Kidney (tissue), 14 donors: ENCODE results near the gene CELA1. TPM values are rescaled to one million over a fixed set of nuclear protein-coding genes. Genes with fewer than 3 reads are reported as not detected.

Experiments used
- DNase-seq, 5 donors: peaks; one replicate each; pipeline ENCODE4 v3.0.0-alpha.2; 2013 to 2020
- FAIRE-seq: peaks from 2 replicates; lab custom pipeline; 2012; peaks lifted over from hg19 to GRCh38; lab: Jason Lieb, UNC
- H3K27ac ChIP-seq, 2 donors: one replicate each; pipeline ENCODE4 v1.7.0; 2013; ENCODE audit warnings: low read depth in 2 of 2, low read length in 2 of 2, inconsistent platforms in 1 of 2
- H3K27me3 ChIP-seq: one replicate; pipeline ENCODE4 v1.7.1; 2013; ENCODE audit warnings: low read length, inconsistent platforms; ENCODE audit not compliant: control insufficient read depth, insufficient read depth
- H3K36me3 ChIP-seq, 3 donors: one replicate each; pipeline versions ENCODE4 v1.7.0 to v1.7.1; 2013; ENCODE audit warnings: low read length in 3 of 3, control low read depth in 1 of 3, inconsistent platforms in 1 of 3; ENCODE audit not compliant: insufficient read depth in 3 of 3, control insufficient read depth in 2 of 3
- H3K4me1 ChIP-seq, 3 donors: one replicate each; pipeline versions ENCODE4 v1.7.0 to v1.7.1; 2013; ENCODE audit warnings: low read length in 3 of 3, inconsistent platforms in 1 of 3, low read depth in 1 of 3; ENCODE audit not compliant: control insufficient read depth in 2 of 3, insufficient read depth in 2 of 3
- H3K4me3 ChIP-seq, 3 donors: one replicate each; pipeline versions ENCODE4 v1.7.0 to v1.8.1; 2013; ENCODE audit warnings: low read length in 3 of 3, control low read depth in 1 of 3, inconsistent platforms in 1 of 3
- H3K9ac ChIP-seq, 3 donors: one replicate each; pipeline versions ENCODE4 v1.7.0 to v1.7.1; 2013; ENCODE audit warnings: low read length in 3 of 3, control low read depth in 1 of 3, inconsistent platforms in 1 of 3
- H3K9me3 ChIP-seq, 3 donors: one replicate each; pipeline versions ENCODE4 v1.7.0 to v1.7.1; 2013; ENCODE audit warnings: low read length in 3 of 3, control low read depth in 1 of 3, inconsistent platforms in 1 of 3; ENCODE audit not compliant: control insufficient read depth in 2 of 3, insufficient read depth in 1 of 3
- intact Hi-C: fragments of 100-400 bp; cut with DNase I; formaldehyde crosslinking; loops from one replicate; pipeline ENCODE4 v1.11.1; 2022
- polyA plus RNA-seq: library from polyadenylated mRNA; stranded (reverse); fragments of 350-450 nt; fragmentation: Illumina TruSeq; extraction: RNeasy Lipid Tissue Mini Kit (QIAGEN cat#74804); gene quantifications from one replicate; pipeline ENCODE4 v1.2.3, GENCODE V29; 2014; ENCODE audit warnings: low read depth, low replicate concordance; ENCODE audit not compliant: insufficient read depth
- total RNA-seq: library from RNA; stranded (reverse); fragmentation: NEBNext Ultra II Directional; extraction: Animal tissue kit (Norgen Biotek cat#: 25700); gene quantifications from one replicate; pipeline ENCODE4 v1.2.1, GENCODE V29; 2021
- TF ChIP-seq, protein P1 (sequence below): IDR thresholded peaks from 3 replicates; pipeline ENCODE4 v1.5.1; 2012; ENCODE audit warnings: mild to moderate bottlenecking, moderate library complexity, borderline replicate concordance; ENCODE audit not compliant: insufficient read depth; ENCODE audit errors: extremely low read depth
- donor health status: control.
- donor health status: control.
- donor health status: control.
- donor health status: control.
- donor health status: control.
- donor health status: DM: yes; HTN: yes; CAD: no.
- donor health status: Normal renal cell carcinoma (clear cell type).

CELA1 gene
- total and polyA plus RNA-seq, 2 donors from 2014 or later, result not detected

DNA sequence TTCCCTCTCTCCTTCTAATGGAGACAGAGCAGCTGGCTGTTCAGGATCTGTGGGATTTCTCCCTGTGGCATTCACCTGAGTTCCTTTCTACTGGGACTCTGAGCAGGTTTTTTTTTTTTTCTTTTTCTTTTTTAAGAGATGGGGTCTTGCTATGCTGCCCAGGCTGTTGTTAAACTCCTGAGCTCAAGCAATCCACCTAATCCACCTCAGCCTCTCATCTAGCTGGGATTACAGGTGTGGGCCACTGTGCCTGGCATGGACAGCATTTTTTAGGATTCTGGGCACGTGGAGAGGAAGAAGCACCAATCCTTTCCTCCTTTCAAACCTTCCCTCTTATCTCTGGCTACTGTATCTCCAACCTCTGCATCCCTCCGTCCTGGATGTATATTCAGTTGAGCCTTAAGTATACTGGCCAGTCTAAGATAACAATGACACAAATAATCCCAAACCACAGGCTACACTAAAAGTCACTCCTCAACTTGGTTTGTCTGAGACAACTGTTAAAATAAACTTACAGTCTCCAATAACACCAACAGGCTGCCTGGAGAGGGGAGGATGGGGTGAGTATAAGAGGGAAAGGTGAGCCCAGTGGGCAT lies 16.4 kb upstream of the CELA1 start:
- H3K27me3 ChIP-seq, result no peaks in the 10 kb centered on the region
- intact Hi-C loops, result no loop called here
- TF ChIP-seq, protein P1, sequence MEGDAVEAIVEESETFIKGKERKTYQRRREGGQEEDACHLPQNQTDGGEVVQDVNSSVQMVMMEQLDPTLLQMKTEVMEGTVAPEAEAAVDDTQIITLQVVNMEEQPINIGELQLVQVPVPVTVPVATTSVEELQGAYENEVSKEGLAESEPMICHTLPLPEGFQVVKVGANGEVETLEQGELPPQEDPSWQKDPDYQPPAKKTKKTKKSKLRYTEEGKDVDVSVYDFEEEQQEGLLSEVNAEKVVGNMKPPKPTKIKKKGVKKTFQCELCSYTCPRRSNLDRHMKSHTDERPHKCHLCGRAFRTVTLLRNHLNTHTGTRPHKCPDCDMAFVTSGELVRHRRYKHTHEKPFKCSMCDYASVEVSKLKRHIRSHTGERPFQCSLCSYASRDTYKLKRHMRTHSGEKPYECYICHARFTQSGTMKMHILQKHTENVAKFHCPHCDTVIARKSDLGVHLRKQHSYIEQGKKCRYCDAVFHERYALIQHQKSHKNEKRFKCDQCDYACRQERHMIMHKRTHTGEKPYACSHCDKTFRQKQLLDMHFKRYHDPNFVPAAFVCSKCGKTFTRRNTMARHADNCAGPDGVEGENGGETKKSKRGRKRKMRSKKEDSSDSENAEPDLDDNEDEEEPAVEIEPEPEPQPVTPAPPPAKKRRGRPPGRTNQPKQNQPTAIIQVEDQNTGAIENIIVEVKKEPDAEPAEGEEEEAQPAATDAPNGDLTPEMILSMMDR, result no peak

DNA sequence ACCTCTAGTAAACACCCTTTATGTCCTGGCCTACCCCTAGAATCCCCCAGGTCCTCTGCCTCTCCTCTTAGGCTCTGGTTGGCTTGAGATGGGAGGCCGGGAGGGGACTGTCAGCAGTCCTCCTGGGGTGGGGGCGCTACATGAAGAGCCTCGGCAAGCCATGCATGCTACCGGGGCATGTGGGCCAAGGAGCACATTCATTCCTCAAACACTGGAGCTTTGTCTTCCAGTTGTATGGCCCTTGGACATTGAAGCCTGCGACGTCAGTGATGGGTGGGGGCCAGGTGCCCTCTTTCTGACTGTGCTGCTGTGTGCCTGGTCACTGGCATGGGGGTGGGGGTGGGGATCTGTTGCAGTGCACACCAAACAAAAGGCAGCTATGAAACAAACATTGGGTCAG lies 15.8 kb upstream of the CELA1 start:
- no peak overlapping the region for H3K9ac ChIP-seq
- intact Hi-C loops, result no loop called here
- DNase-seq (no peak), FAIRE-seq (no peak)
- H3K27me3 ChIP-seq, result no peaks in the 10 kb centered on the region
- no peaks in the 10 kb centered on the region for H3K9me3 ChIP-seq
- no peak overlapping the region for H3K27ac ChIP-seq
- TF ChIP-seq, protein P1, result no peak
- no peaks in the 10 kb centered on the region for H3K36me3 ChIP-seq
- no peak overlapping the region for H3K4me3 ChIP-seq
- peaks cover 0 to 4% (median 0%) of the 10 kb centered on the region in 3 donors for H3K4me1 ChIP-seq

More for the DNA sequence above, 16.4 kb upstream of the CELA1 start:
- FAIRE-seq (no peak), DNase-seq (no peak)
- Histone ChIP-seq H3K9ac (no peak overlapping the region), H3K4me3 (no peak overlapping the region), H3K27ac (no peak overlapping the region), H3K4me1 (peaks cover 0 to 4% (median 0%) of the 10 kb centered on the region in 3 donors), H3K9me3 (no peaks in the 10 kb centered on the region), H3K36me3 (no peaks in the 10 kb centered on the region)

DNA sequence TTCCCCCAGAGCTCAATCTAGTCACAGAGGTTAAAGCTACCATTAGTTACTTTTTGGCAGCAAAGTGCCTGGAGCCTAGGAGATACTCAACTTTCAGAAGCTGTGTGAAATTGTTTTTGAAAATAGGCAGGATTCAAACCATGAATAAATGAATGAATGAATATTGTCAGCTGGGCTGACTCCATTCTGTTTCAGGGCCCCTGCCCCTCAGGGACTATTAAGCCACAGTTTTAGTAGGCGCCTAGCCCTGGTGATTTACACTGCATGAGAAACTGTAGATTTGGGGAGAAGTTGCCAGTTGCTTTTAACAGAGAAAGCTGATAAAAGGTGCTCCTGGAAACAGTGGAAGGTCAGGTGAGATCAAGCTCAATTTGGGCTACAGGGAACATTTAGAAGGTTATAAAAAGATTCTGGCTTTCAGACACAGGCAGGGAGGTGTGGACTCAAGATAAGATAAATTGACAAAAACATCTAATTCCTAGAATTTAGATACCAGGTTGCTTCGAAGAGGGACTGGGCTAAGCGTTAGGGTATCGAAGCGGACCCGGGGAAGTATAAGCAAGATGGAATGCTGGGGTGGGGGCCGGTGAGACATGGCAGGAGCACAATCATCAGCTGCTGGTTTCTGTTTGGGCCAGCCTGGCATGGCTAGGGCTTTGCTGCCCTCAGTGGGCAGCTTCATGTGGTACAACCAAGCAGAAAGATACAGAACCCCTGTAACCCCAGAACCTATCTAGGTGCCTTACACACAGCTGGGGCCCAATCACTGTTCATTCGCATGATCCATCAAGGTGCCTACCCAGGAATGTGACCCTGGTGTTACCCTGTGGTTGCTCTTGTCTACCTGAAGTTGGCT lies 14.9 kb upstream of the CELA1 start:
- no peaks in the 10 kb centered on the region for H3K36me3 ChIP-seq
- no peak overlapping the region for H3K27ac ChIP-seq
- H3K9me3 ChIP-seq, result no peaks in the 10 kb centered on the region
- no peaks in the 10 kb centered on the region for H3K27me3 ChIP-seq
- peaks cover 0 to 4% (median 0%) of the 10 kb centered on the region in 3 donors for H3K4me1 ChIP-seq
- no peak overlapping the region for H3K4me3 ChIP-seq
- TF ChIP-seq, protein P1, result no peak
- FAIRE-seq, result no peak
- no peak overlapping the region for H3K9ac ChIP-seq
- DNase-seq, result no peak
- intact Hi-C loops, result no loop called here
